GM19238 (cell line): Measurements from ENCODE around the gene TAS2R5.
"Not testable (repeated sequence)": the region's sequence is repeated elsewhere in the genome, so short reads cannot be mapped to it uniquely, and the experiment has no call there.

Experiments used
- DNase-seq: peaks from one replicate; pipeline ENCODE4 v3.0.0; 2011; ENCODE audit warnings: low spot score; ENCODE audit not compliant: insufficient read length

The TAS2R5 gene, protein sequence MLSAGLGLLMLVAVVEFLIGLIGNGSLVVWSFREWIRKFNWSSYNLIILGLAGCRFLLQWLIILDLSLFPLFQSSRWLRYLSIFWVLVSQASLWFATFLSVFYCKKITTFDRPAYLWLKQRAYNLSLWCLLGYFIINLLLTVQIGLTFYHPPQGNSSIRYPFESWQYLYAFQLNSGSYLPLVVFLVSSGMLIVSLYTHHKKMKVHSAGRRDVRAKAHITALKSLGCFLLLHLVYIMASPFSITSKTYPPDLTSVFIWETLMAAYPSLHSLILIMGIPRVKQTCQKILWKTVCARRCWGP

DNA sequence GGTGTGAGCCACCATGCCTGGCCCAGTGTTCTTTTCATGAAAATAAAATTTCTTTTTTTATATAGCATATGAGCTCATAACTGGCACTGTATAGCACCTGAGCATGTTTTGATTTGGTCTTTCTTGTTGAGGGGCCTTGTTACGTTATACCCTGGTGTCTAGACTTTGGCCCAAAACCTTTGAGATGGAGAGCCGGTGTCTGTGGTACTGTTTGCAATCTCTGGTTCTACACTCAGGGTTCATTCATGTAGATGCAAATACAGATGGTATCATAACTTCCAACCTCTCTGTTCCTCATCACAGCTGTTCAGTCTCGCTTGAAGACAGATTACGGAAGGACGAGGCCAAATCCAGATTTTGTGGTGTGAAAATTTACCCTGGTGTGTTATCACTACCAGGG lies at the start of gene TAS2R5:
Gene TAS2R5 (plus strand): TSS at position 301 of the 400 bp plus-strand sequence. CDS start 145 bp downstream, outside the sequence.
- no peak for DNase-seq

- DNase-seq = no peak
These were observed 47.8 kb upstream of the TAS2R5 start for GRCh38 chr7:141742229-141742628.

DNA sequence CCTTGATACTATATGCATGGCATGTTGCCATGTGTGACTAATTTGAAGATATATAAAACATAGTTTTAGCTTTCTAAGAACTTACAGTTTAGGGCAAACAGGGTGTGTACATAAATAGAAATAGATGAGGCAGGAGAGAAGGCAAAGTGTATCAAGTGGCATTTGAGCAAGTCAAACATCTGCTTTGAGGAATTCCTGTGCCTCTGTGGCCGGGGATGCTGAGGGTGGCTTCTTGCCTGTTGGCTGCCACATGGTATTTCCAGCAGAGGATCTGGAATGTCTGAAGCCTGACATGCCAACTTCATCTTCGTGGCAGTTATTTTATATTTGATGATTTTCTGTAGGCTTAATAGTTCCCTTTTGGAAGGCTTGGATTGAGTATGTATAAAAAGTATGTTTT lies 45.9 kb upstream of the TAS2R5 start:
- no peak for DNase-seq

GRCh38 chr7:141748396-141748795 lies 41.6 kb upstream of the TAS2R5 start:
- no peak for DNase-seq

DNA sequence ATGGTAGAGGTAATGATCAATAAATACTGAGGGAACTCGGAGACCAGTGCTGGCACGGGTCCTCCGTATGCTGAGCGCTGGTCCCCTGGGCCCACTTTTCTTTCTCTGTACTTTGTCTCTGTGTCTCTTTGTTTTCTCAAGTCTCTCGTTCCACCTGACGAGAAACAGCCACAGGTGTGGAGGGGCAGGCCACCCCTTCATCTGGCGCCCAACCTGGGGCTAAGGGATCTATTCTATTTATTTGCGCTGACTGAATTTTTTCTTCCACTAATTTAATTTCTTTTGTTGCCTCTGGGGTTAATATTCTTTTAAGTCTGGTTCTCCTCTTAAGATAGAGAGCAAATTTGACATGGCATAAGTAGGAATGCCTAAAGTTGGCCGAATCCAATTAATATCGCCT lies 38.1 kb upstream of the TAS2R5 start:
- DNase-seq = not testable (repeated sequence)

DNA sequence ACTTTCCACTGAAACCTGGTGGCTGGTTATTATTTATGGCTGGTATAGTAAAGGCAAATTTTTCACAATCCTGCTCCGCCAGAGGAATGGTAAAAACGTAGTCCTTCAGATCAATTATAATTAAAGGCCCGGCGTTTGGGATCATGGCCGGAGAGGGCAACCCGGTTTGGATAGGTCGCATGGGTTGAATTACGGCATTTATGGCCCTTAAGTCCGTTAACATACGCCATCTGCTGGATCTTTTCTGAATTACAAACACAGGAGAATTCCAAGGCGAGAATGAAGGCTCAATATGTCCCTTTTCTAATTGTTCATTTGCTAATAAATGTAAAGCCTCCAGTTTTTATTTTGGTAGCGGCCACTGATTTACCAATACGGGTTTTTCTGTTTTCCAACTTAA lies 37.4 kb upstream of the TAS2R5 start:
- DNase-seq = no peak

DNA sequence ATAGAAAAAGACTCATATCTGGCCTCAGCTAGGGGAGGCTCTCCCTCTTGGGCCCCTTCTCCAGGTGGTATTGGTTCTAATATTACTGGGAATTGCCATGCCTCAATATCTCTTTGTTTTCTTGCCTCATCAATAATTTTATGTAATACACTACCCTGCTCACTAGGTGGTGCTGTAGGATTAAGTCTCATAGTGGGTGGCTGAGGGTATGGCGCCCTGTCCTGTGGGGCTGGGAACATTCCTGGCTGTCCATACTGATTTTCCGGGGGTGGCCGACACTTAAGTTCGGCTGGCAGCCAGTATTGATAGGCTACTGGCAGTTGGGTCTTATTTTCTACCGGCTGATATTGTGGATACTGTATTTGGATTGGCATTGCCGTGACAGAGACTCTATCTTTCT lies 35.1 kb upstream of the TAS2R5 start:
- no peak for DNase-seq

DNA sequence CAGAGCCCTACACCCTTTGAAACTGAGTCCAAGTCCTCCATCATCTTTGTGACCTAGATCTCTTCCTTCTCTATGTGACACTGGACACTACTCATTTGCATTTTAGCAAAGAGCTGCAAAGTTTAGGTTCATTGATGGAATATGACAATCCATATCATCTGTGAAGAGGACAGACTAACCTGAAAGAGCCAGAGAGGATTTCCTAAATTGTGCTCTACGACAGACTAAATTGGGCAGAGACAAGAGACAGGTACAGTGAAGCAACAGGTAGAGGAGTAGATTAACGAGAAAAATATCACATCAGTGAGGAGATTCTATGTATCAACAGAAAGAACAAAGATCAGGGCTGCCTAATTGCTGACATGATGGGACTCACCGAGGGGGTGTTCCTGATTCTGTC lies 26.2 kb upstream of the TAS2R5 start, which contains the start of gene TAS2R3:
Gene TAS2R3 (plus strand): TSS at position 301 of the 400 bp plus-strand sequence. CDS start 62 bp downstream, at position 363.
- no peak for DNase-seq

DNA sequence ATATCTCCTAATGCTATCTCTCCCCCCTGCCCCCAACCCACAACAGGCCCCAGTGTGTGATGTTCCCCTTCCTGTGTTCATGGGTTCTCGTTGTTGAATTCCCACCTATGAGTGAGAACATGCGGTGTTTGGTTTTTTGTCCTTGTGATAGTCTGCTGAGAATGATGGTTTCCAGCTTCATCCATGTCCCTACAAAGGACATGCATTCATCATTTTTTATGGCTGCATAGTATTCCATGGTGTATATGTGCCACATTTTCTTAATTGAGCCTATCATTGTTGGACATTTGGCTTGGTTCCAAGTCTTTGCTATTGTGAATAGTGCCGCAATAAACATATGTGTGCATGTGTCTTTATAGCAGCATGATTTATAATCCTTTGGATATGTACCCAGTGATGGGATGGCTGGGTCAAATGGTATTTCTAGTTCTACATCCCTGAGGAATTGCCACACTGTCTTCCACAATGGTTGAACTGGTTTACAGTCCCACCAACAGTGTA lies 19.9 kb upstream of the TAS2R5 start:
- DNase-seq = not testable (repeated sequence)

DNA sequence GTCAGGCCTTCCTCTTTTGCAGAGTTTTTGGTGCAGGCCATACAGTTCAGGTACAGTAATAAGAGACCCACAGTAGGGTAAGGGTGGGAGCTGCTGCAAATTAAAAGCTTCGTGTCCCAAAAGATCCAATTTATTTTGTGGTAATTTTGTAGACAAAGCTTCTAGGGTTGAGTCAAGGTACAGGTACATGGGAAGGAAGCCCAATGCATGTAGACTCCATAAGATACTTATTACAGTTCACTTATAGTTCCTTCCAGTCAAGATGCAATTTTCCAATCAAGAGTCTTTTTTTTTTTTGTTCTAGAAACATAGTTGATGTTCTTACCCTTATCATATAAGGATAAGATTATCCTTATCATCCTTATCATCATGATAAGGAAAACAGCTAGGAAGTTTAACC lies 13.6 kb upstream of the TAS2R5 start, which contains the start of gene TAS2R4:
Gene TAS2R4 (plus strand): TSS at position 301 of the 400 bp plus-strand sequence. CDS start 1,815 bp downstream, outside the sequence.
- DNase-seq = no peak

- peak; percentile 35 for DNase-seq
These were observed 4.1 kb upstream of the TAS2R5 start for GRCh38 chr7:141785706-141786552.

- no peak for DNase-seq
These were observed 1.7 kb upstream of the TAS2R5 start for GRCh38 chr7:141788296-141788695.

DNA sequence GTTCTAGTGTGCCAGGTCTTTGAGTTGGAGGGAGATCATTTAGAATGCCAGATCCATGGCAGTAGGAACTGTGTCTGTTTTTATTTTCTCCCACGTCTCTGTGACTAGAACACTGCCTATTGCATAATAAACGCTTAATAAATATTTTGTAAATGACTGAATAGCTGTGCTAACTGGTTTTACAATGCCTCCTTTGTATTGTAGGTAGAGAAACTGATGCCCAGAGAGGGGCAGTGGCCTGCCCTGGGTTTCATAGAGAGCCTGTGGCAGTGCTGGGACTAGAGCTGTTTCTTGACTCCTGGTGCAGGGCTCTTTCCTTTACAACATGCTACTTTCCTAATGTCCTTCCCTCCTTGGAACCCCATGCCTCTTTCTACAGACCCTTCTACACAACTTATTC lies 2.5 kb downstream of the TAS2R5 start:
- no peak for DNase-seq

GRCh38 chr7:141820067-141820466 lies 30.1 kb downstream of the TAS2R5 start:
- no peak for DNase-seq

DNA sequence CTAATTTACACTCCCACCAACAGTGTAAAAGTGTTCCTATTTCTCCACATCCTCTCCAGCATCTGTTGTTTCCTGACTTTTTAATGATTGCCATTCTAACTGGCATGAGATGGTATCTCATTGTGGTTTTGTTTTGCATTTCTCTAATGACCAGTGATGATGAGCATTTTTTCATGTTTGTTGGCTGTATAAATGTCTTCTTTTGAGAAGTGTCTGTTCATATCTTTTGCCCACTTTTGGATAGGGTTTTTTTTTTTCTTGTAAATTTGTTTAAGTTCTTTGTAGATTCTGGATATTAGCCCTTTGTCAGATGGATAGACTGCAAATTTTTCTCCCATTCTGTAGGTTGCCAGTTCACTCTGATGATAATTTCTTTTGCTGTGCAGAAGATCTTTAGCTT lies 32.4 kb downstream of the TAS2R5 start:
- DNase-seq = not testable (repeated sequence)

DNA sequence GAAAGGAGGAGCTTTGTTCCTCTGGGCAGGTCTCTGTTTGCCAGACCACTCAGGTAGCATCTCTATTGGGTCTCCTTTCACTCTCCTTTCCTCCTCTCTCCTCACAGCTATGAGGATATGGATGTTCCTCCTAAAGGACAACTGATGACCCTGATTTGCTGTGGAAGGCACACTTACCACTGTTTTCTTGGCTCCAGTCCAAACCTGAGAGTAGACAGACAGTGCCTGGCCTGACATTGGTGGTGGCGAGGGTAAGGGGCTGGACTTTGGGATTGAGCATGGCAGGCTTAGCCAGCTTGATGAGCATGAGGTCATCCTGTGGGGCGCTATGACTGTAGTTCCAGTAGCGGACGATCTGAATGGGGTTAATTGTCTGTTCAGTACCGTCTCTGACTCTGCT lies 47.7 kb downstream of the TAS2R5 start:
- no peak for DNase-seq

- DNase-seq = no peak
These were observed 48.6 kb downstream of the TAS2R5 start for GRCh38 chr7:141838581-141838980.

GRCh38 chr7:141839256-141839655 lies 49.2 kb downstream of the TAS2R5 start:
- DNase-seq = no peak

DNA sequence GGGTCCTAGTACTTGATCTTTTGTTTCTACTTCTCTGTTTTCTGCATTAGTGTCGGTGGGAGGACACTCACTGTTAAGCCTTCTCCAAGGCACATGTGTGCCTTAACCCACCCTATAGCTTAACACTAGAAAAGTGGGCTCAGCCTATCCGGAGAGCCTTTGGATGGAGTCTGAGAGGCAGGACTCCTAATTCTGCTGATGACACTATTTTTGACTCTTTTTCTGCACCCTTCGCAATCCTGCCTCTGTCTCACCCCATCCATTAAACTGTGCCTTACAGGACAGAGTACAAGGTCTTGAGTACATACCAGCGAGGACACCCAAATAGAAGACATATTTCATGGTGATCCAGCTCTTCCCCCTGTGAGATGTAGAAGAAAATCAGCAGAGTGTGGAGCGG lies 50.7 kb downstream of the TAS2R5 start:
- no peak for DNase-seq
